Naive thymus-derived CD4-positive, alpha-beta T cell (primary cell): Measurements from ENCODE around the gene SETD1B. TPM values are rescaled to one million over a fixed set of nuclear protein-coding genes. Genes with fewer than 3 reads are reported as not detected.

Experiments used
- ATAC-seq: fragments of 150-1000 bp; cut with Tn5 transposase; 2 replicates; pipeline ENCODE4 v1.10.0; 2021; ENCODE audit warnings: mild to moderate bottlenecking, moderate library complexity
- CTCF ChIA-PET: fragments of 350-600 bp; sonication (Branson Sonifier 250); formaldehyde crosslinking; loops from one replicate; lab custom pipeline; 2021; ENCODE audit warnings: antibody characterized with exemption; lab: Charles Lee
- POLR2A ChIA-PET: fragments of 350-600 bp; sonication (Branson Sonifier 250); formaldehyde crosslinking; loops from one replicate; lab custom pipeline; 2021; ENCODE audit warnings: antibody characterized with exemption, inconsistent platforms; lab: Charles Lee
- DNase-seq, 9 donors: peaks; one replicate each; pipeline versions ENCODE4 v3.0.0 to v3.0.0-alpha.2; 2020 to 2022; ENCODE audit warnings: mixed read lengths in 1 of 9
- H3K27ac ChIP-seq: one replicate; pipeline ENCODE4 v1.7.0; 2013; ENCODE audit warnings: mild to moderate bottlenecking, low read depth, low read length, moderate library complexity
- H3K27me3 ChIP-seq, 2 donors: one replicate each; pipeline ENCODE4 v1.7.0; 2013; ENCODE audit warnings: low read length in 2 of 2, mild to moderate bottlenecking in 2 of 2, moderate library complexity in 2 of 2; ENCODE audit not compliant: control insufficient read depth in 2 of 2, insufficient read depth in 2 of 2
- H3K36me3 ChIP-seq, 3 experiments: 1 replicate in 2 of 3; 2 replicates in 1 of 3; pipeline ENCODE4 v1.7.0; 2013; ENCODE audit warnings: low read length in 3 of 3, mild to moderate bottlenecking in 3 of 3, moderate library complexity in 1 of 3; ENCODE audit not compliant: insufficient read depth in 3 of 3, control insufficient read depth in 2 of 3
- H3K4me1 ChIP-seq, 2 donors: one replicate each; pipeline ENCODE4 v1.7.0; 2013; ENCODE audit warnings: low read length in 2 of 2, mild to moderate bottlenecking in 2 of 2, moderate library complexity in 1 of 2; ENCODE audit not compliant: control insufficient read depth in 2 of 2, insufficient read depth in 2 of 2
- H3K4me3 ChIP-seq: 2 replicates; pipeline ENCODE4 v1.7.0; 2013; ENCODE audit warnings: mild to moderate bottlenecking, low read length
- H3K9me3 ChIP-seq, 3 experiments: 1 replicate in 2 of 3; 2 replicates in 1 of 3; pipeline ENCODE4 v1.7.0; 2013; ENCODE audit warnings: low read length in 3 of 3; ENCODE audit not compliant: control insufficient read depth in 2 of 3
- H3K27ac Mint-ChIP-seq, 9 donors: one replicate each; pipeline ENCODE4 v1.8.0; 2020 to 2022; ENCODE audit warnings: mixed read lengths in 9 of 9, mild to moderate bottlenecking in 8 of 9, moderate library complexity in 5 of 9, inconsistent platforms in 2 of 9
- H3K27me3 Mint-ChIP-seq, 5 donors: one replicate each; pipeline ENCODE4 v1.8.0; 2021 to 2022; ENCODE audit warnings: mixed read lengths in 5 of 5, mild to moderate bottlenecking in 1 of 5
- H3K36me3 Mint-ChIP-seq, 5 donors: one replicate each; pipeline ENCODE4 v1.8.0; 2020 to 2022; ENCODE audit warnings: mixed read lengths in 5 of 5, mild to moderate bottlenecking in 3 of 5, inconsistent platforms in 1 of 5
- H3K4me1 Mint-ChIP-seq, 7 donors: one replicate each; pipeline ENCODE4 v1.8.0; 2020 to 2022; ENCODE audit warnings: mixed read lengths in 7 of 7, mild to moderate bottlenecking in 3 of 7, inconsistent platforms in 1 of 7
- H3K4me3 Mint-ChIP-seq, 10 donors: one replicate each; pipeline ENCODE4 v1.8.0; 2020 to 2022; ENCODE audit warnings: mild to moderate bottlenecking in 10 of 10, mixed read lengths in 10 of 10, moderate library complexity in 6 of 10, inconsistent platforms in 2 of 10
- H3K9me3 Mint-ChIP-seq, 11 donors: one replicate each; pipeline ENCODE4 v1.8.0; 2020 to 2022; ENCODE audit warnings: mixed read lengths in 11 of 11, mild to moderate bottlenecking in 4 of 11, inconsistent platforms in 1 of 11, moderate library complexity in 1 of 11
- intact Hi-C, 2 donors: fragments of 100-400 bp; cut with micrococcal nuclease; formaldehyde crosslinking; loops; one replicate each; pipeline ENCODE4 v1.15.1; 2023
- polyA plus RNA-seq, 2 donors: library from polyadenylated mRNA; unstranded; fragments of 300-500 nt; fragmentation: Illumina TruSeq; gene quantifications; one replicate each; pipeline ENCODE4 v1.2.3, GENCODE V29; 2021
- total RNA-seq, 6 experiments: library from RNA in 5 of 6; stranded (reverse) in 5 of 6; gene quantifications; 1 replicate in 5 of 6; 2 replicates in 1 of 6; pipeline ENCODE4 v1.2.3 and lab custom pipeline; 2021 to 2026

Gene SETD1B
- total and polyA plus RNA-seq, 7 experiments from 2014 or later: 2.1 to 124 (median 77.7) TPM

GRCh38 chr12:121792607-121793439 lies 11.0 kb upstream of the SETD1B start:
- H3K36me3 ChIP-seq: peaks cover 0 to 29% (median 0%) of the 10 kb centered on the region in 3 experiments
- no peaks in the 10 kb centered on the region for H3K9me3 ChIP-seq
- H3K4me1 ChIP-seq: peaks cover 47 to 50% of the 10 kb centered on the region in 2 donors
- DNase-seq (peak in 7 of 9 donors; percentile 54 to 73 (median 59)), ATAC-seq (peak; percentile 6)
- Mint-ChIP-seq H3K4me3 (peak overlapping the region; percentile 89 to 99 (median 96)), H3K9me3 (peaks cover 0 to 11% (median 0%) of the 10 kb centered on the region in 11 donors), H3K36me3 (peaks cover 0 to 36% (median 4%) of the 10 kb centered on the region in 5 donors), H3K27me3 (no peaks in the 10 kb centered on the region), H3K27ac (peak overlapping the region; percentile 95 to 100 (median 98)), H3K4me1 (peaks cover 39 to 72% (median 62%) of the 10 kb centered on the region in 7 donors)
- CTCF ChIA-PET: interaction anchor here (1.0 to 14.9 kb wide), 7 partner anchors 13 to 106 kb away, joined by 5 to 609 read pairs (median 17); partner anchors contain the start of gene SETD1B
- intact Hi-C loops: loop anchor here (5.0 kb wide), 5 partner anchors 81 to 391 kb away; partner anchors contain the start of genes MLXIP (in 1 of the 2), ORAI1 (in 1 of the 2), RNF34 (in 1 of the 2) and TMEM120B (in 1 of the 2)
- POLR2A ChIA-PET: interaction anchor here (1.1 to 33.4 kb wide), 8 partner anchors 5 to 121 kb away, joined by 3 to 1941 read pairs (median 9); partner anchors contain the start of genes RHOF, SETD1B and TMEM120B
- H3K4me3 ChIP-seq: peak overlapping the region; percentile 99
- H3K27ac ChIP-seq: peak overlapping the region; percentile 96
- no peaks in the 10 kb centered on the region for H3K27me3 ChIP-seq

- peak within 1 kb of the TSS; percentile 99 for H3K4me3 ChIP-seq
- H3K36me3 Mint-ChIP-seq: peaks cover 3 to 35% (median 7%) of the 10 kb centered on the region in 5 donors
- ChIA-PET POLR2A (interaction anchor here (0.5 to 33.4 kb wide), 16 partner anchors 6 to 257 kb away, joined by 3 to 1941 read pairs (median 5); partner anchors contain the start of genes PSMD9, RHOF, SETD1B and TMEM120B), CTCF (interaction anchor here (1.0 to 14.9 kb wide), 23 partner anchors 14 to 314 kb away, joined by 3 to 609 read pairs (median 7); partner anchors contain the start of genes PSMD9, SETD1B and TMEM120B)
- peaks cover 39 to 72% (median 59%) of the 10 kb centered on the region in 7 donors for H3K4me1 Mint-ChIP-seq
- H3K9me3 ChIP-seq: no peaks in the 10 kb centered on the region
- no peaks in the 10 kb centered on the region for H3K27me3 ChIP-seq
- peak within 1 kb of the TSS; percentile 95 to 100 (median 98) for H3K27ac Mint-ChIP-seq
- DNase-seq (peak in 2 of 9 donors; percentile 57 to 79), ATAC-seq (peak; percentile 16)
- H3K4me1 ChIP-seq: peaks cover 44 to 50% of the 10 kb centered on the region in 2 donors
- peak within 1 kb of the TSS; percentile 96 for H3K27ac ChIP-seq
- H3K36me3 ChIP-seq: peaks cover 0 to 35% (median 0%) of the 10 kb centered on the region in 3 experiments
- no peaks in the 10 kb centered on the region for H3K27me3 Mint-ChIP-seq
- intact Hi-C loops: loop anchor here (5.0 kb wide), 5 partner anchors 81 to 391 kb away; partner anchors contain the start of genes MLXIP (in 1 of the 2), ORAI1 (in 1 of the 2), RNF34 (in 1 of the 2) and TMEM120B (in 1 of the 2)
- peak within 1 kb of the TSS; percentile 89 to 99 (median 96) for H3K4me3 Mint-ChIP-seq
- H3K9me3 Mint-ChIP-seq: peaks cover 0 to 11% (median 0%) of the 10 kb centered on the region in 11 donors
Measured at GRCh38 chr12:121793440-121793837, 10.4 kb upstream of the SETD1B start, which contains the start of gene RHOF. TSS of gene RHOF (minus strand) at chr12:121793688. CDS start at chr12:121793633, 55 bp downstream.

GRCh38 chr12:121793838-121794533 lies 9.8 kb upstream of the SETD1B start:
- intact Hi-C loops: loop anchor here (1.0 to 5.0 kb wide), 15 partner anchors 8 to 392 kb away; partner anchors contain the start of genes ORAI1 (in 2 of the 2), TMEM120B (in 2 of the 2), MLXIP (in 1 of the 2) and PSMD9 (in 1 of the 2)
- peak; percentile 91 to 98 (median 95) for DNase-seq
- Histone ChIP-seq H3K36me3 (peaks cover 0 to 40% (median 0%) of the 10 kb centered on the region in 3 experiments), H3K9me3 (no peaks in the 10 kb centered on the region), H3K27ac (peak overlapping the region; percentile 96), H3K4me1 (peaks cover 44 to 50% of the 10 kb centered on the region in 2 donors), H3K4me3 (peak overlapping the region; percentile 99), H3K27me3 (no peaks in the 10 kb centered on the region)
- peak overlapping the region; percentile 85 to 99 (median 95) for H3K27ac Mint-ChIP-seq
- H3K27me3 Mint-ChIP-seq: no peaks in the 10 kb centered on the region
- H3K36me3 Mint-ChIP-seq: peaks cover 6 to 34% (median 12%) of the 10 kb centered on the region in 5 donors
- ChIA-PET CTCF (interaction anchor here (0.6 to 14.9 kb wide), 35 partner anchors 14 to 315 kb away, joined by 3 to 609 read pairs (median 5); partner anchors contain the start of genes PSMD9, SETD1B and TMEM120B), POLR2A (interaction anchor here (0.5 to 33.4 kb wide), 27 partner anchors 6 to 352 kb away, joined by 3 to 1941 read pairs (median 4); partner anchors contain the start of genes PSMD9, RHOF, SETD1B and TMEM120B)
- H3K4me3 Mint-ChIP-seq: peak overlapping the region; percentile 84 to 99 (median 93)
- H3K4me1 Mint-ChIP-seq: peaks cover 44 to 72% (median 59%) of the 10 kb centered on the region in 7 donors
- H3K9me3 Mint-ChIP-seq: peaks cover 0 to 11% (median 0%) of the 10 kb centered on the region in 11 donors
- peak; percentile 77 for ATAC-seq

- peaks cover 43 to 48% of the 10 kb centered on the region in 2 donors for H3K4me1 ChIP-seq
- H3K4me3 Mint-ChIP-seq: peak overlapping the region; percentile 84 to 99 (median 93)
- no peaks in the 10 kb centered on the region for H3K27me3 Mint-ChIP-seq
- H3K9me3 Mint-ChIP-seq: peaks cover 0 to 11% (median 0%) of the 10 kb centered on the region in 11 donors
- DNase-seq (peak in 1 of 9 donors; percentile 55), ATAC-seq (peak; percentile 21)
- peak overlapping the region; percentile 96 for H3K27ac ChIP-seq
- CTCF ChIA-PET: interaction anchor here (0.6 to 14.9 kb wide), 36 partner anchors 13 to 315 kb away, joined by 3 to 609 read pairs (median 4); partner anchors contain the start of genes PSMD9, SETD1B and TMEM120B
- H3K27me3 ChIP-seq: no peaks in the 10 kb centered on the region
- H3K36me3 Mint-ChIP-seq: peaks cover 6 to 33% (median 13%) of the 10 kb centered on the region in 5 donors
- peaks cover 45 to 72% (median 59%) of the 10 kb centered on the region in 7 donors for H3K4me1 Mint-ChIP-seq
- POLR2A ChIA-PET: interaction anchor here (0.5 to 33.4 kb wide), 22 partner anchors 5 to 352 kb away, joined by 3 to 1941 read pairs (median 5); partner anchors contain the start of genes PSMD9, RHOF, SETD1B and TMEM120B
- peak overlapping the region; percentile 85 to 99 (median 95) for H3K27ac Mint-ChIP-seq
- H3K36me3 ChIP-seq: peaks cover 0 to 41% (median 0%) of the 10 kb centered on the region in 3 experiments
- H3K4me3 ChIP-seq: peak overlapping the region; percentile 42
- no peaks in the 10 kb centered on the region for H3K9me3 ChIP-seq
- intact Hi-C loops: loop anchor here (1.0 to 5.0 kb wide), 16 partner anchors 8 to 392 kb away; partner anchors contain the start of genes ORAI1 (in 2 of the 2), PSMD9 (in 2 of the 2), TMEM120B (in 2 of the 2) and MLXIP (in 1 of the 2)
Measured at GRCh38 chr12:121794534-121795033, 9.2 kb upstream of the SETD1B start.
